Aorta (tissue), 5 donors: ENCODE results near the gene TMEM63A. TPM values are rescaled to one million over a fixed set of nuclear protein-coding genes. Genes with fewer than 3 reads are reported as not detected.
"Not testable (repeated sequence)": the region's sequence is repeated elsewhere in the genome, so short reads cannot be mapped to it uniquely, and the experiment has no call there.

Source experiments
- ATAC-seq: fragments of 200-7000 bp; cut with Tn5 transposase; one replicate; pipeline ENCODE4 v1.9.1; 2022; ENCODE audit warnings: moderate library complexity; ENCODE audit not compliant: low FRiP score
- DNase-seq, 2 donors: peaks; one replicate each; pipeline ENCODE4 v3.0.0-alpha.2; 2020
- H3K27ac ChIP-seq, 2 donors: one replicate each; pipeline ENCODE4 v1.5.1; 2013; ENCODE audit warnings: low read length in 2 of 2, mild to moderate bottlenecking in 2 of 2, moderate library complexity in 2 of 2, control low read depth in 1 of 2, inconsistent platforms in 1 of 2, low read depth in 1 of 2
- H3K27me3 ChIP-seq, 2 donors: one replicate each; pipeline ENCODE4 v1.6.1; 2013; ENCODE audit warnings: control low read depth in 1 of 2, low read length in 1 of 2, mild to moderate bottlenecking in 1 of 2, moderate library complexity in 1 of 2; ENCODE audit not compliant: insufficient read depth in 2 of 2, control insufficient read depth in 1 of 2
- H3K36me3 ChIP-seq, 2 donors: one replicate each; pipeline ENCODE4 v1.6.1; 2013; ENCODE audit warnings: control low read depth in 1 of 2, low read length in 1 of 2, mild to moderate bottlenecking in 1 of 2; ENCODE audit not compliant: insufficient read depth in 2 of 2, control insufficient read depth in 1 of 2
- H3K4me1 ChIP-seq, 2 donors: one replicate each; pipeline ENCODE4 v1.6.1; 2013; ENCODE audit warnings: low read length in 2 of 2, control low read depth in 1 of 2, mild to moderate bottlenecking in 1 of 2, moderate library complexity in 1 of 2; ENCODE audit not compliant: insufficient read depth in 2 of 2, control insufficient read depth in 1 of 2
- H3K4me3 ChIP-seq, 2 donors: one replicate each; pipeline ENCODE4 v1.5.1; 2013; ENCODE audit warnings: low read length in 2 of 2, control low read depth in 1 of 2, mild to moderate bottlenecking in 1 of 2
- H3K9me3 ChIP-seq: one replicate; pipeline ENCODE4 v1.6.1; 2013; ENCODE audit warnings: mild to moderate bottlenecking, low read length; ENCODE audit not compliant: control insufficient read depth
- WGBS, 2 donors: extraction: QIAGEN DNeasy Blood & Tissue Kit; methylation state at CpG; one replicate each; pipeline ENCODE4 v1.1.7; 2013; 5-methylcytosine and 5-hydroxymethylcytosine counted together
- intact Hi-C, 2 donors: fragments of 100-400 bp; cut with DNase I; formaldehyde crosslinking; loops; one replicate each; pipeline versions ENCODE4 v1.14.2 to v1.15.0; 2022
- long read RNA-seq, 2 donors: library from polyadenylated mRNA; unstranded; transcript quantifications; one replicate each; pipeline ENCODE4 v2.0.0, GENCODE V29; 2020 to 2021
- polyA plus RNA-seq, 2 donors: library from polyadenylated mRNA; stranded (reverse); fragments of 200-250 nt; gene quantifications; one replicate each; pipeline ENCODE4 v1.2.3, GENCODE V29; 2013
- total RNA-seq, 2 donors: library from RNA; stranded (reverse); fragmentation: NEBNext Ultra II Directional; extraction: Animal tissue kit (Norgen Biotek cat#: 25700); gene quantifications; one replicate each; pipeline ENCODE4 v1.2.1, GENCODE V29; 2021
- donor health status: healthy with polysubstance abuse.
- donor health status: Bipolar disorder and iron deficiency.
- donor health status: DM: no; HTN: no; CAD: no.
- donor health status: DM: no; HTN: no; CAD: no.
- donor health status: DM: yes; HTN: yes; CAD: no.

TMEM63A gene
- total RNA-seq, result 100 to 1,000 TPM in 1 of 2 donors, 10 to 100 TPM in 1; 89.3 to 118 TPM
- polyA plus RNA-seq, result 10 to 100 TPM in 1 of 2 donors, 1 to 10 TPM in 1; 7.6 to 73.5 TPM
- long read RNA-seq, donor 1, full-length matches to known transcripts, result 4 of 49 reads
- long read RNA-seq, donor 1, partial matches to known transcripts, result 24 of 49 reads
- long read RNA-seq, donor 1, other reads (novel, unspliced or antisense), result 21 of 49 reads
- long read RNA-seq, donor 2, partial matches to known transcripts, result 7 of 23 reads
- long read RNA-seq, donor 2, other reads (novel, unspliced or antisense), result 16 of 23 reads

GRCh38 chr1:225881959-225882693 lies at the start of gene TMEM63A:
TSS of gene TMEM63A (minus strand) at chr1:225882380. CDS start at chr1:225877580, 4,800 bp downstream.
- peak; percentile 96 to 98 for DNase-seq
- ATAC-seq, result peak; percentile 95
- H3K27me3 ChIP-seq, result no peaks in the 10 kb centered on the region
- no peaks in the 10 kb centered on the region for H3K36me3 ChIP-seq
- intact Hi-C loops, result no loop called here
- 0% methylated on average over 62 to 64 of the region's 64 CpGs for WGBS, 2 donors
- peak within 1 kb of the TSS; percentile 66 to 67 for H3K27ac ChIP-seq
- H3K4me3 ChIP-seq, result peak within 1 kb of the TSS; percentile 64 to 88
- H3K9me3 ChIP-seq, result no peaks in the 10 kb centered on the region
- H3K4me1 ChIP-seq, result peaks cover 0 to 4% of the 10 kb centered on the region in 2 donors

DNA sequence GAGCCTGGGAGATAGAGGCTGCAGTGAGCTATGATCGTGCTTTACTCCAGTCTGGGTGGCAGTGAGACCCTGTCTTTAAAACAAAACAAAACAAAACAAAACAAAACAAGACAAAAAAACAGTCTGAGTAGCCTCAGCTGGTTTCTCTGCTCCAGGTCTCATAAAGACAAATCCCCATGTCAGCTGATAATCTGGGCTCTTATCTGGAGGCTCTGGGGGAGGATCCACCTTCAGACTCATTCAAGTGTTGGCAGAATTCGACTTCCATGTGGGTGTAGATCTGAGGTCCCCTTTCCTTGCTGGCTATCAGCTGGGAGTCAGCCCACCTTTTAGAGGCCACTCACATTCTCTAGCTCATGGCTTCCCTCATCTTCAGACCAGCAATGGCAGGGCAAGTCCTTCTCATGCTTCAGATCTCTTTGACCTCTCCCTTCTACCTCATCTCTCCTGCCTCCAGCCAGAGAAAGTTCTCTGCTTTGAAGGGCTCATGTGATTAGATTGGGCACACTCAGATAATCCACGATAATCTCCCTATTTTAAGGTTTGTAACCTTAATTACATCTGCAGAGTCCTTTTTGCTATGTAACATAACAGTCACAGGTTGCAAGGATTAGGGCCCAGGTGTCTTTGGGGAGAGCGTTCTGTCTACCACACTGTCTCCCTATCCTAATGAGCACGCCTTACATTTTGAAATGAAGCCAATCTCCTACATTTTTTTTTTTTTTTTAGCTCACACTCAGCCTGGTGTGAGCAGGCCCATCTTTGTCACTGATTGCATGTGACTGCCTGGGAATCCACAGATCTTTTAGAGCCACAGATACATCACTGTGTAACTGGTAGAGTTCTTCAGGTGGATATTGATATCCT lies 49.3 kb upstream of the TMEM63A start:
- intact Hi-C loops, result no loop called here

DNA sequence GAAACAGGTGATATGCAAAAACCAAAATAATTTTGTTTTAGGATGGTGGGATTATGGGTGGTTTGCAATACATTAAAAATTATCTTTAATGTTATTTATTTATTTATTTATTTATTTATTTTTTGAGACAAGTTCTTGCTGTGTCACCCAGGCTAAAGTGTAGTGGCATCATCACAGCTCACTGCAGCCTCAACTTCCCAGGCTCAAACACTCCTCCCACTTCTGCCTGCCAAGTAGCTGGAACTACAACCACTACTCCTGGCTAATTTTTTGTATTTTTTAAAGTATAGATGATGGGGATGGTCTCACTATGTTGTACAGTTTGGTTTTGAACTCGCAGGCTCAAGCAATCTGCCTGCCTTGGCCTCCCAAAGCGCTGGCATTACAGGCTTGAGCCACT lies 48.4 kb upstream of the TMEM63A start:
- Histone ChIP-seq H3K27me3 (no peaks in the 10 kb centered on the region), H3K4me3 (no peak overlapping the region), H3K27ac (no peak overlapping the region), H3K36me3 (no peaks in the 10 kb centered on the region), H3K4me1 (no peaks in the 10 kb centered on the region), H3K9me3 (no peaks in the 10 kb centered on the region)
- ATAC-seq (no peak), DNase-seq (no peak)
- WGBS, 2 donors, result 98 to 100% methylated on average over 2 of the region's 2 CpGs
- intact Hi-C loops, result no loop called here

More for the DNA sequence above, 49.3 kb upstream of the TMEM63A start:
- H3K27ac ChIP-seq, result no peak overlapping the region
- H3K4me3 ChIP-seq, result no peak overlapping the region
- H3K27me3 ChIP-seq, result no peaks in the 10 kb centered on the region
- ATAC-seq (no peak), DNase-seq (no peak)
- 78 to 88% methylated on average over 5 of the region's 5 CpGs for WGBS, 2 donors
- no peaks in the 10 kb centered on the region for H3K4me1 ChIP-seq
- H3K36me3 ChIP-seq, result no peaks in the 10 kb centered on the region
- H3K9me3 ChIP-seq, result no peaks in the 10 kb centered on the region

DNA sequence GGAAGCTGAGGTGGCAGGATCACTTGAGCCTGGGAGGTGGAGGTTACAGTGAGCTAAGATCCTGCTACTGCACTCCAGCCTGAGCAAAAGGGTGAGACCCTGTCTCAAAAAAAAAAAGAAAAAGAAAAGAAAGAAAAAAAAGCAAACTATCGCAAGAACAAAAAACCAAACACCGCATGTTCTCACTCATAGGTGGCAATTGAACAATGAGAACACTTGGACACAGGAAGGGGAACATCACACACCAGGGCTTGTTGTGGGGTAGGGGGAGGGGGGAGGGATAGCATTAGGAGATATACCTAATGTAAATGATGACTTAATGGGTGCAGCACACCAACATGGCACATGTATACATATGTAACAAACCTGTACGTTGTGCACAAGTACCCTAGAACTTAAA lies 47.3 kb upstream of the TMEM63A start:
- H3K4me3 ChIP-seq, H3K4me1 ChIP-seq: not testable (repeated sequence)

GRCh38 chr1:225928186-225929175 lies 46.3 kb upstream of the TMEM63A start:
- DNase-seq (no peak), ATAC-seq (no peak)
- no peak overlapping the region for H3K4me3 ChIP-seq
- WGBS, 2 donors, result 82 to 88% methylated on average over 14 of the region's 14 CpGs
- intact Hi-C loops, result no loop called here
- no peaks in the 10 kb centered on the region for H3K36me3 ChIP-seq
- no peaks in the 10 kb centered on the region for H3K9me3 ChIP-seq
- H3K27ac ChIP-seq, result no peak overlapping the region
- H3K4me1 ChIP-seq, result no peaks in the 10 kb centered on the region
- no peaks in the 10 kb centered on the region for H3K27me3 ChIP-seq

More for the DNA sequence above, 47.3 kb upstream of the TMEM63A start:
- H3K27ac ChIP-seq, DNase-seq, H3K27me3 ChIP-seq, H3K36me3 ChIP-seq, H3K9me3 ChIP-seq, ATAC-seq, intact Hi-C loops: not testable (repeated sequence)
- WGBS, 2 donors, result 94 to 95% methylated on average over 3 of the region's 3 CpGs

DNA sequence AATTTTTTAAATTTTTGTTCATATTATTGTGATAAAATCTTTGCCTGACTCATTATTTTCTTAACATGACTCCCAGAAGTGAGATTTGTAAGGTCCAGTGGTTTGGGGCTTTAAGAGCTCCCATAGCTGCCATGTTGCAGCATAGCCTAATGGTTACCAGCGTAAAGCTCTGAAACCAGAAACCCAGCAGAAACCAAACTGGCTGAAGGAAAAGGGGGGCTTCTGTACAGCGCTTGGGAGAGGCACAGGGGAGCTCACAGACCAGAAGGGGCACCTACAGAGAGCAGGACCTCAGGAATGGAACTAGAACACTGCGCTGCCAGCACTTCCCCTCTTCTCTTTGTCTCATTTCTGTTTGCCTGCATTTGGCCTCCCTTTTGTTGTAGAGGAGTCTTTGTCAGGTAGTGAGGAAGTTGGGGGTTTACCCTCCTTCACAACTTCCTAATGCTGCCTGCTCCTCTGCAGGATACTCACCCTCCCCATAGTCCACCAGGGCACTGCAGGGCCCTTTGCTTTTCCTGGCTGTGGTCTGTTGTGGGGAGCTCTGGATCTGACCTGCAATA lies 44.5 kb upstream of the TMEM63A start:
- intact Hi-C loops, result no loop called here
- Histone ChIP-seq H3K9me3 (no peaks in the 10 kb centered on the region), H3K4me3 (no peak overlapping the region), H3K36me3 (no peaks in the 10 kb centered on the region), H3K27me3 (no peaks in the 10 kb centered on the region), H3K4me1 (no peaks in the 10 kb centered on the region), H3K27ac (no peak overlapping the region)
- ATAC-seq (no peak), DNase-seq (no peak)
- 90 to 93% methylated on average over 3 of the region's 3 CpGs for WGBS, 2 donors

DNA sequence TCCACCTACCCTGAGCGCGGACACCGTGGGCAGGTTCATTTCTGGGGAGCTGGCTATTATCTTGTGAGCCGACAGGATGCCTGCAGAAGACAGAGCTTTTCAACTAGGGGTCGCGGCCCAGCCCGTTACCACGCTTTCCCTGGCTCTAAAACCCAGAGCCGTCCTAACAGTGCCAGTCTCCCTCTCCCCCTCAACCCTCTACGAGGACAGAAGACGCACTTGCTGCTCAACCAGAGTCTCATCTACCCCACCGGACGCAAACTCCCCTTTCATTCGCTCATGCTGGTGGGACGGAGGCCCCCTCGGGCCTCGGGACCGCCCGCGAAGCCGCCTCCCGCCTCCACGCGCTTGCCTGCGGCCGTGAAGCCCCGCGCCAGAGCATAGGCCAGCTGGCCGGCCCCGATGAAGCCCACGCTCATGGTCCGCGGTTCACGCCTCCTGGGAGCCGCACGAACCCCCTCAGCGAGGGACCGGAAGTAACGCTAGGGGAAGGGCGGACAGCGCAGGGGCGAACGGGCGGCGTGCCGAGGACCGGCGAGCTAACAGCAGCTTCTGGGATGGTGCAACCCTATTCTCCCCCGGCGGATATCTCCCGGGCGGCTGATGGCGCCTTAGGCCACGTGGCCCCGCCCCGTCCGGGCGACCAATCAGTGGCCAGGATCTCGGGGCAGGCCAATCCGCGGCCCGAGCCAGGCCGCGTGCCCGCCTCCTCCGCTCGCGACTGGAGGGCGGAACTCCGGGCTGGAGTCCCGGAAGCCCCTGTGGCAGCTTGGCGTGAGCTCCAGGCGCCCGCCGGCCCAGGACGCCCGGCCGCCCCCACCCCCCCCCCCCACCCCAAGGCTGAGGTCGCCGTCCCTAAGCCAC lies 41.7 kb upstream of the TMEM63A start, which contains the start of gene PYCR2:
TSS of gene PYCR2 (minus strand) at position 559 of the 864 bp plus-strand sequence. CDS start at position 419, 140 bp downstream.
- Histone ChIP-seq H3K27ac (peak within 1 kb of the TSS in 1 of 2 donors; percentile 93), H3K36me3 (no peaks in the 10 kb centered on the region), H3K9me3 (no peaks in the 10 kb centered on the region), H3K27me3 (no peaks in the 10 kb centered on the region), H3K4me3 (peak within 1 kb of the TSS; percentile 63 to 94), H3K4me1 (no peaks in the 10 kb centered on the region)
- ATAC-seq, result peak; percentile 98
- 0% methylated on average over 74 to 80 of the region's 80 CpGs for WGBS, 2 donors
- DNase-seq, result peak; percentile 97
- intact Hi-C loops, result no loop called here
